ENCODE results near the gene INTU. TPM values are rescaled to one million over a fixed set of nuclear protein-coding genes. Genes with fewer than 3 reads are reported as not detected.
A peak's percentile ranks its signal among the peaks of the same experiment; 100 is the strongest.
"Not testable (repeated sequence)": the region's sequence is repeated elsewhere in the genome, so short reads cannot be mapped to it uniquely, and the experiment has no call there.

The INTU gene
- polyA plus RNA-seq, 10 donors, result 6.7 to 14.6 (median 10.0) TPM

- no peak for DNase-seq
Measured at GRCh38 chr4:127642169-127642568, 9.4 kb downstream of the INTU start.

DNA sequence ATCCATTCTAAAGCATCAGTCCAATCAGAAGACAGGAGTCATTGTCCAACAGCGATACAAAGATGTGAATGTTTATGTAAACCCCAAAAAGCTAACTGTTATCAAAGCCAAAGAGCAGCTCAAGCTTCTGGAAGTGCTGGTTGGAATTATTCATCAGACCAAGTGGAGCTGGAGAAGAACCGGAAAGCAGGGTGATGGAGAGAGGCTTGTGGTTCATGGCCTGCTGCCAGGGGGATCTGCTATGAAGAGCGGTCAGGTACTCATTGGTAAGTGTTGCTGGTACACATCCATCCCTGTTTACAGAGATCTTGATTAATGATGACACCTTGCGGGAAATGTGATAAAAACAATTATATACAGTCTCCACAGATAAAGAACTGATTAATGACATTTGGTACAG is 11.0 kb downstream of the INTU start:
- DNase-seq, result no peak

DNA sequence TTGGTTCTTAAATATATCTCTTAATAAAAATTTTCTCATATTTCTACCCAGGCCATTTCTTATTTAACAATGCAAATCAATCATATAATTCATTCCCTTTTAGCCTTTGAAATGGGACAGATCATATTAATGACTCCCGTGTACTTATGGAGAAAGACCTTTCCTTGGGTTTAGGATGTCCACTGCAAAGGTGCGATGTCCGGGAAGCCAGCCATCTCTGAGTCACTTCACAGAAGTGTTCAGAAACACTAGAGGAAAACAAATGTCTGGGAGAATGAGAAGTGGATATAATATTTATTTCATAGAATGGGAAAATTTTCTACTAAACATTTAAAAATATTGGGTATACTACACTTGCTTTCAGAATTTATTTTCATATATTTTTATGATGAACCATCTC is 15.3 kb downstream of the INTU start:
- DNase-seq, result no peak

- not testable (repeated sequence) for DNase-seq
Measured at GRCh38 chr4:127655590-127655989, 22.8 kb downstream of the INTU start.

DNA sequence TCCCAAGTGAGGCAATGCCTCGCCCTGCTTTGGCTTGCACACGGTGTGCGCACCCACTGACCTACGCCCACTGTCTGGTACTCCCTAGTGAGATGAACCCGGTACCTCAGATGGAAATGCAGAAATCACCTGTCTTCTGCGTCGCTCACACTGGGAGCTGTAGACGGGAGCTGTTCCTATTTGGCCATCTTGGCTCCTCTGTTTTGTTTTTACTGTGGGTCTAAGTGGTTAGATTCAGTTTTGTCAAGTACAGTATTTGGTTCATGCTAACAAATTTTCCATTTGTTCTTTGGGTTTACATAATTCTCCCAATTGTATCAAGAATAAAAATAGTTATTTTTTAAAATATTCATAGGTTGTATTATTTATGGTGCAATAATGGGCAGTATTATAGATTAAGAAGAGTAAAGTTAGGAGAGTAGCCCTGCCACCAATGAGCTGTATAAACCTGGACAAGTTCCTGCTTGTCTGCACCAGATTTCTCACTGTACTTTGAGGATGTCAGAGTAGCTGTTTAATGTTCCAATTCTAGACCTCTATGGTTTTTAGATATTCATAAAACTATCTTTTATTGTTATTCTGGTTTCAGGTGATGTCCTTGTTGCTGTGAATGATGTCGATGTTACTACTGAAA is 23.4 kb downstream of the INTU start:
- no peak for DNase-seq

GRCh38 chr4:127660284-127660885 is 27.6 kb downstream of the INTU start:
- no peak for DNase-seq

- DNase-seq, result no peak
Measured at GRCh38 chr4:127667116-127667515, 34.4 kb downstream of the INTU start.

DNA sequence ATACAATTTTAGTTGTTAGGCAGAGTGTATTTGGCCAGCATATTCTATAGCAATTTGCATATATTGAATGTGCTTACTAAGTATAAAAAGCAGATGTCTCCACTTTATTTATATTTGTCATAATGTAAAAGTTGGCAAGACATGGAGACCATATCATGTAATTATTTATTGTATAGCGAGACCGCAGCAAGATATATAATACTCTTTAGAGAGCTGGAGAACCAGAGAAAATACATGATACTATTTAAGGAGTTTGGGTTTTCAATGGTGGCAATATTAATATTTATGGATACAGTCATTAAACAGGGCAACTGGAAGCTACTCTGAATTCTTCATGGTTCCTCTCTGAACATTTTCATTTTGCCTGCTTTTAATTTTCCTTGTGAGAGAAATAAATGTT is 35.0 kb downstream of the INTU start:
- DNase-seq, result no peak

DNA sequence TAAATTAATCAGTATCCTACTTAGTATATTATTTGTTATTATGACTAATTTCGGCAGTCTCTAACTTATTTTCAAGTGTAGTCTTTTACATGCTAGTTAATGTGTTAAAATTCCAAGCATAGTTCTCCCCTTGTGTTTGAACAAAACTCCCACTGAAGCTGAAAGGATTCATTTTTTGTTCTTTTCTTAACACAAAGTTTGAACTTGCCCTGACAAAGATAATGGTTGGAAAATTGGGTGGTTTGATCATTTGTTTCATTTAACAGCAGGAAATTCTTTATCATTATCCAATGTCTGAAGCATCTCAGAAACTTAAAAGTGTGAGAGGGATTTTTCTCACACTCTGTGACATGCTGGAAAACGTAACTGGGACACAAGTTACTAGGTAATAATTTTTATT is 36.0 kb downstream of the INTU start:
- no peak for DNase-seq

DNA sequence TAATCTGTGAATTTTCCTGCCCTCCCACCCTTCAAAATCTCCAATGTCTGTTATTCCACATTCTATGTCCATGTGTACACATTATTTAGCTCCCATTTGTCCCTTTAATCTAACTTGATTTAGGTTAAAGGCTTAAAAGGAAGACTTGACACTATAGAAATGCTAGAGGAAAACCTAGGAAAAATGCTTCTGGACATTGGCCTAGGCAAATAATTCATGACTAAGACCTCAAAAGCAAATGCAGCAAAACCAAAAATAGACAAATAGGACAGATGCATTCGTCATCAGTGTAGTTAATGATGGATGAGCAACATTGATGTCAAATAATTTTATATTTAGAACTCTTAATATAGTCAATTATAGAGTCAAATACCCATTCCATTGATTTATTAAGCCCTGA is 36.9 kb downstream of the INTU start:
- DNase-seq, result no peak

DNA sequence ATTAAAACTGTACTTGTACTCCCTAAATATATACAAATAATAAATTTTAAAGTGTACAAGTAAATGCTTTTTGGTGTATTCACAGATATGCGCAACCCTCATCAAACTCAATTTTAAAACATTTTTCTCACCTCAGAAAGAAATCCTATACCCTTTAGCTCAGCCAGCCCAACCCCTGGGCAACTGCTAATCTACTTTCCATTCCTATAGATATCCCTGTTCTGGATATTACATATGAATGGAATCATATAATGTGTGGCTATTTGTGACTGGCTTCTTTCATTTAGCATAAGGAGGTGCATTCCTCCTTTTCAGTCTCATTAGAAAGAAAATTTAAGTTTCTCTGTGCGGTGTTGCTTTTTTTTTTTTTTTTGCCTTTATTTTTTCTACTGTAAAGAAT is 39.4 kb downstream of the INTU start:
- no peak for DNase-seq

- DNase-seq, result no peak
Measured at GRCh38 chr4:127685292-127685691, 52.5 kb downstream of the INTU start.

DNA sequence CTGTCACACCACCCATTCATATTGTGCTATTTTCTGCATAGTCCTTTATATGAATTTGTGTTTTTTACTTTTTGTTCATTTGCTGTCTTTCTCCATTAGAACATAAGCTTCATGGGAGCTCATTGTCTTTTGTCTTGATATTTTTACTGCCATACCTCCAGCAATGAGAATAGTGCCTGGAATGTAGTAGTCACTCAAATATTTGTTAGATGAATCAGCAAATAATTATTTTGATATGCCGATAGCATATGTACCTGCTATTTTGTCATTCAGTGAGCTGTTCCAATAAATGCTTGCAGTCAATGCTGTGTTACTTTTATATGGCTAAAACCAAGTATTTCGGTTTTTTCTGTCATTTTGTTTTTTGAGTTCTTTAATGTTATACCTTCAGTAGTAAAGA is 53.9 kb downstream of the INTU start:
- no peak for DNase-seq

- no peak for DNase-seq
Measured at GRCh38 chr4:127687580-127687979, 54.8 kb downstream of the INTU start.

GRCh38 chr4:127698789-127699200 is 66.0 kb downstream of the INTU start:
- DNase-seq, result peak in 1 of 3 donors; percentile 52

GRCh38 chr4:127708985-127709384 is 76.2 kb downstream of the INTU start:
- peak in 2 of 3 donors; percentile 7 to 17 for DNase-seq

- DNase-seq, result no peak
Measured at GRCh38 chr4:127709456-127709855, 76.7 kb downstream of the INTU start.

GRCh38 chr4:127730142-127730913 is 97.6 kb downstream of the INTU start, which contains the start of gene SLC25A31:
TSS of gene SLC25A31 (plus strand) at chr4:127730400. CDS start at chr4:127730546, 146 bp downstream.
- no peak for DNase-seq

GRCh38 chr4:127731406-127731805 is 98.6 kb downstream of the INTU start:
- no peak for DNase-seq

- peak; percentile 28 to 59 (median 35) for DNase-seq
Measured at GRCh38 chr4:127732623-127733328, 100.0 kb downstream of the INTU start.

DNA sequence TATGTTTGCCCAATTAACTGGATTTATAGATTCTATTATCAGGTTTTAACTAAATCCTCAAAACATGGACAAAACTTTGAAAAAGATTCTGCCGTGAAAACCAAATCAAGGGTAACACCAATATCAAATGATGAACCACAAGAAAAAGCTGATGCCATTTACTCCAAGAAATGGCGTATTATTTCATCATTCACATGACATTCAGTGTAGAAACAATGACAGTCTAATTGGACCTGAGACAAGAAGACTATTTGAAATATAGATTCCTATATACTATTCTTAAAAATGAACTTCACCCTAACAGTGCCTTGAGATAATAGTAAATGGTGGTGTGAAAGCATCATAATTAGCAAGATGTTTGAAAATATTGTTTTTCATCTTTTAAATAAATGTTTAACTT is 102.2 kb downstream of the INTU start:
- no peak for DNase-seq

- peak; percentile 12 to 55 (median 23) for DNase-seq
Measured at GRCh38 chr4:127737295-127737694, 104.5 kb downstream of the INTU start.

Measured in muscle of back (tissue), 11 donors.